Smooth muscle cell of the brain vasculature (primary cell): ENCODE results near the gene BPI.
A peak's percentile ranks its signal among the peaks of the same experiment; 100 is the strongest.
"Not testable (repeated sequence)": the region's sequence is repeated elsewhere in the genome, so short reads cannot be mapped to it uniquely, and the experiment has no call there.

Experiments used
- DNase-seq: peaks from one replicate; pipeline ENCODE4 v3.0.0-alpha.2; 2012; ENCODE audit warnings: low read depth, low spot score

Gene BPI

GRCh38 chr20:38277691-38278090 is 26.3 kb upstream of the BPI start:
- no peak for DNase-seq

- peak; percentile 92 for DNase-seq
These were observed 25.8 kb upstream of the BPI start for GRCh38 chr20:38278131-38278530.

- DNase-seq: no peak
These were observed 25.2 kb upstream of the BPI start for GRCh38 chr20:38278763-38279162.

GRCh38 chr20:38281176-38281915 is 22.6 kb upstream of the BPI start:
- not testable (repeated sequence) for DNase-seq

- DNase-seq: no peak
These were observed 20.7 kb upstream of the BPI start for GRCh38 chr20:38283236-38283635.

GRCh38 chr20:38284066-38284650 is 19.8 kb upstream of the BPI start:
- not testable (repeated sequence) for DNase-seq

- DNase-seq: no peak
These were observed 19.0 kb upstream of the BPI start for GRCh38 chr20:38284893-38285444.

GRCh38 chr20:38286586-38287531 is 17.1 kb upstream of the BPI start:
- peak; percentile 95 for DNase-seq

GRCh38 chr20:38290829-38291814 is 12.8 kb upstream of the BPI start:
- peak; percentile 98 for DNase-seq

- DNase-seq: no peak
These were observed 12.0 kb upstream of the BPI start for GRCh38 chr20:38291966-38292365.

- no peak for DNase-seq
These were observed 10.4 kb upstream of the BPI start for GRCh38 chr20:38293491-38294065.

- DNase-seq: no peak
These were observed 9.8 kb upstream of the BPI start for GRCh38 chr20:38294076-38294591.

- no peak for DNase-seq
These were observed 8.1 kb upstream of the BPI start for GRCh38 chr20:38295811-38296210.

- DNase-seq: no peak
These were observed 7.5 kb upstream of the BPI start for GRCh38 chr20:38296433-38296832.

- DNase-seq: no peak
These were observed 5.9 kb upstream of the BPI start for GRCh38 chr20:38297916-38298674.

GRCh38 chr20:38298768-38299288 is 5.1 kb upstream of the BPI start:
- no peak for DNase-seq

GRCh38 chr20:38299963-38300362 is 4.0 kb upstream of the BPI start:
- no peak for DNase-seq

GRCh38 chr20:38300438-38300837 is 3.5 kb upstream of the BPI start:
- DNase-seq: no peak

GRCh38 chr20:38301309-38301708 is 2.6 kb upstream of the BPI start:
- no peak for DNase-seq
